IPS-20b (cell line): Measurements from ENCODE around the gene TLX2.
"Not testable (repeated sequence)": the region's sequence is repeated elsewhere in the genome, so short reads cannot be mapped to it uniquely, and the experiment has no call there.

Experiments
- H3K27ac ChIP-seq: one replicate; pipeline ENCODE4 v1.5.1; 2013; ENCODE audit warnings: low read length
- H3K27me3 ChIP-seq: 2 replicates; pipeline ENCODE4 v1.6.1; 2013; ENCODE audit warnings: mild to moderate bottlenecking, low read length, inconsistent platforms; ENCODE audit not compliant: insufficient read depth
- H3K36me3 ChIP-seq: 2 replicates; pipeline ENCODE4 v1.6.1; 2013; ENCODE audit warnings: low read depth, mild to moderate bottlenecking, inconsistent platforms, low read length, moderate library complexity; ENCODE audit not compliant: insufficient read depth
- H3K4me1 ChIP-seq: 2 replicates; pipeline ENCODE4 v1.6.1; 2013; ENCODE audit warnings: mild to moderate bottlenecking, control low read depth, inconsistent platforms, low read length, moderate library complexity; ENCODE audit not compliant: insufficient read depth
- H3K4me3 ChIP-seq: 2 replicates; pipeline ENCODE4 v1.5.1; 2013; ENCODE audit warnings: mild to moderate bottlenecking, low read length, inconsistent platforms
- H3K9ac ChIP-seq: 2 replicates; pipeline ENCODE4 v1.6.1; 2013; ENCODE audit warnings: low read depth, mild to moderate bottlenecking, inconsistent platforms, low read length, moderate library complexity
- H3K9me3 ChIP-seq: 2 replicates; pipeline ENCODE4 v1.6.1; 2013; ENCODE audit warnings: mild to moderate bottlenecking, low read depth, low read length, inconsistent platforms; ENCODE audit not compliant: insufficient read depth

Gene TLX2

DNA sequence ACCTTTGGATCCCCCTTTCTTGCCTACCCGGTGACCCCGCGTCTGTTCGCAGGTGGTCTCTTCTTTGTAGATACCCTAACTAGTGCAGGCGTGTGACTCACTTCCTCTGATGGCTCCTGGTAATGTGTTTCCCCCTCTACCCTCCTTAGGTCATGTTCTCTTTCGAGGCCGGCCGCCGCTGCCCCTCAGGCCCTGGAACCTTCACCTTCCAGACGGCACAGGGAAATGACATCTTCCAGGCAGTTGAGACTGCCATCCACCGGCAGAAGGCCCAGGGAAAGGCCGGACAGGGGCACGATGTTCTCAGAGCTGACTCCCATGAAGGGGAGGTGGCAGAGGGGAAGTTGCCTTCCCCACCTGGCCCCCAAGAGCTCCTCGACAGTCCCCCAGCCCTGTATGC is 41.9 kb downstream of the TLX2 start:
- no peaks in the 10 kb centered on the region for H3K36me3 ChIP-seq
- no peaks in the 10 kb centered on the region for H3K9me3 ChIP-seq
- H3K4me3 ChIP-seq, result no peak overlapping the region
- H3K9ac ChIP-seq, result no peak overlapping the region
- H3K27ac ChIP-seq, result no peak overlapping the region
- peaks cover 16% of the 10 kb centered on the region for H3K4me1 ChIP-seq
- H3K27me3 ChIP-seq, result peaks cover 73% of the 10 kb centered on the region

DNA sequence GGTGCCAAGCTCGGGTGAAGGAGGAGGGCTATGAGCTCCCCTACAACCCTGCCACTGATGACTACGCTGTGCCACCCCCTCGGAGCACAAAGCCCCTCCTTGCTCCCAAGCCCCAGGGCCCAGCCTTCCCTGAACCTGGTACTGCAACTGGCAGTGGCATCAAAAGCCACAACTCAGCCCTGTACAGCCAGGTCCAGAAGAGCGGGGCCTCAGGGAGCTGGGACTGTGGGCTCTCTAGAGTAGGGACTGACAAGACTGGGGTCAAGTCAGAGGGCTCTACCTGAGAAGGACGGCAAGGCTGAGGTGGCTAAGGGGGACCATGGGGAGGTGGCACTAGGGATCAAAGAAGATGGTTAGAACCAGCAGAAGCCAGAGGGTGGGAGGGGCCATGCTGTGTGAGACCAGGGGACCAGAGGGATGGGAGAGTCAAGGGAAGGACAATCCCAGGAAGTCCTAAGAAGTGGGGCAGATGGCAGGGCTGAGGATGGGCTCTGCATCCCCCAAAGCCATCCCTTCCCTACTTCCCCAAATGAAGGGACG is 42.7 kb downstream of the TLX2 start:
- no peaks in the 10 kb centered on the region for H3K36me3 ChIP-seq
- peaks cover 73% of the 10 kb centered on the region for H3K27me3 ChIP-seq
- H3K4me1 ChIP-seq, result peaks cover 16% of the 10 kb centered on the region
- no peaks in the 10 kb centered on the region for H3K9me3 ChIP-seq
- no peak overlapping the region for H3K27ac ChIP-seq
- no peak overlapping the region for H3K9ac ChIP-seq
- H3K4me3 ChIP-seq, result no peak overlapping the region

DNA sequence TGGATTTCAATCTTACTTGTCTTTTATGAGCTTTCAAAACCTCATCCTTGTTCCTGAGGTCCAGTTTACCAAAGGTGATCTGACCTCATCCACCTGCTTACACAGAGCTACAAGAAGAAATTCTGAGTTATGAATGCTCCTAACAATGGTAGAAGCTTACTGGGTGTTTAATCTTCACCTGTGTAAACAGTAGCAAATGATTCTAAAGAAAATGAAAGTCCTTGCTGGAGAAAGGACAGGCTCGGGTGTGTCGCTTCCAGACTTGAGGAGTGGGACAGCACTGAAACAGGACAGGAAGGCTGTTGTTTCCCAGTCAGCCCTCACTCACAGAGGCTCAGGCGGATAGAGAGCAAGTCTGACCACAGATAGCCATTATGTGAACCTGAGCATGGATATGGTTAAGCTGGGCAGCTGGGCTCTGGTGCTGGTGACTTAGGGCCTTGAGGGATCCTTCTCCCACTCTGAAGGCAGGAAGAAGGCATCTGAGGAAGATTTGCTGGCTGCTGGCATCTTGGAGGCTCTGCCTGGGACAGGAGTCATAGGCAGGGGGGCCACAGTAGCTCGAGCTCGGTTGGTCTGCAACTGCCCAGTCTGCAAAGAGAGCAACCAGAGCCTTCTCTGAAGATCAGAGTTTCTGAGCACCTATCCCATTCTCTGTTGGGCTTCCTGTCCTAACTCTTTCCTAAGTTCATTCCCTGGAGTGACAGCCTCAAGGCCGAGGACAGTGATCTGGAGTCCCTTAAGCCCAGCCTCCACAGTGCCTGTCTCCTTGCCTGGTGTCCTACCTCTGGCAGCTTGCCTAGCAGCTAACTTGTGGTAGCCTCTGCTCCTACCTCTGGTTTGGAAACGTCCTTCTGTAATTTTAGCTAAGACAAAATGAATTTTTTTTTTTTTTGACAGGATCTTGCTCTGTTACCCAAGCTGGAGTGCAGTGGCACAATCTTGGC is 44.3 kb downstream of the TLX2 start:
- Histone ChIP-seq H3K4me1 (peaks cover 10% of the 10 kb centered on the region; the same call in 1 of the 2 replicates), H3K9me3 (no peaks in the 10 kb centered on the region), H3K27me3 (peaks cover 66% of the 10 kb centered on the region), H3K4me3 (no peak overlapping the region), H3K27ac (no peak overlapping the region), H3K36me3 (no peaks in the 10 kb centered on the region), H3K9ac (no peak overlapping the region)

GRCh38 chr2:74559912-74560311 is 45.7 kb downstream of the TLX2 start:
- Histone ChIP-seq H3K9ac (no peak overlapping the region), H3K4me3 (no peak overlapping the region), H3K36me3 (no peaks in the 10 kb centered on the region), H3K27ac (no peak overlapping the region), H3K9me3 (no peaks in the 10 kb centered on the region), H3K27me3 (peaks cover 71% of the 10 kb centered on the region), H3K4me1 (peaks cover 10% of the 10 kb centered on the region; the same call in 1 of the 2 replicates)

DNA sequence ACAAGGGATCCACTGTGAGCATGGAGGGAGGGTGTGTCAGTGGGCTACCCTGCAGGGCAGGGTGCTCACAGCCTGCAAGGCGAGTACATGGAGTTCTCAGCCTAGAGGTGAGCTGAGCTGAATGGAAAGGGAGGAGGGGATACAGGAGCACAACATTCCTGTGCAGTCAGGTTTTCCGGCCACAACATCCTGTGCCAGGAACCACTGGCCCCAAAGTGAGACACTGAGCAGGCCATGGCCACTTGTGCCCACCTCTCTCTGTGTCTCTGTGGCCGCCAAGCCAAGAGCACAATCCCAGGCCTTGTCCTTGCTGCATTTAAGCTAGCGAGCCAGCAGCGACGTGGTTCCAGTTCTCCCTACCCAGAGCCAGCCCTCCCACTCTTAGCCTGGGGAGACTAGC is 46.3 kb downstream of the TLX2 start:
- Histone ChIP-seq H3K27ac (no peak overlapping the region), H3K27me3 (peaks cover 64% of the 10 kb centered on the region), H3K9me3 (no peaks in the 10 kb centered on the region), H3K36me3 (no peaks in the 10 kb centered on the region), H3K9ac (no peak overlapping the region), H3K4me1 (peaks cover 10% of the 10 kb centered on the region; the same call in 1 of the 2 replicates), H3K4me3 (no peak overlapping the region)

GRCh38 chr2:74561022-74561421 is 46.8 kb downstream of the TLX2 start:
- Histone ChIP-seq H3K4me1 (peaks cover 10% of the 10 kb centered on the region; the same call in 1 of the 2 replicates), H3K27me3 (peaks cover 60% of the 10 kb centered on the region)
- not testable (repeated sequence) for H3K27ac ChIP-seq, H3K9ac ChIP-seq, H3K36me3 ChIP-seq, H3K9me3 ChIP-seq, H3K4me3 ChIP-seq

DNA sequence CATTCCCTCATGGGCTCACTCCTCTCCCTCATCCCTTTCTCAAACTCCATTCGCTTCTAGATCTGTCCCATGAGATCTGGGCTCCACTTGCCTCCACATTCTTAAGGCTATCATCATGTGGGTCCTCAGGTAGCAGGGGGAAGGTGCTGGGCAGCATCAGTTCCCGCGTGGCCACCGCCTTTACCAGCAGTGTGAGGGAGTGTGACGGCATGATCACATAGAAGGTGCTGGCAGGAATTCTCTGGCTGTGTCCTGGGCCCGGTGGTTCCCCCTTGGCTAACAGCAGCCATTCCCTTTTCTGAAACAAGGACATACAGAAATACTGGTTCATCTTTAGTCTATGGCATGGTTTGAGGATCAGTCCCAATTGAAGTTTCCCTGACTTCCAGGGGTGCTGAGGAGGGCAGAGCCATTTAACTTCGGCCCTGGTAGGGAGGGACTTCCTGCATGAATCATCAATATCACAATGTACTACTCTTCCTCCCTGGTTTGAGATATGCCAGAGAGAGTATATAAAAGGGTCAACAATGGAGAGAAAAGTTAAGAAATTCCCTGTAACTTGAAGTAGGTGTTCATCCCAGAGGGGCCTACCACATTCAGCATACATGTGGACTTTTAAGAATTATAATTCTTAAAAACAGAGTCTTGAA is 48.0 kb downstream of the TLX2 start:
- peaks cover 10% of the 10 kb centered on the region; the same call in 1 of the 2 replicates for H3K4me1 ChIP-seq
- H3K9ac ChIP-seq, result no peak overlapping the region
- peaks cover 50% of the 10 kb centered on the region for H3K27me3 ChIP-seq
- H3K36me3 ChIP-seq, result no peaks in the 10 kb centered on the region
- no peak overlapping the region for H3K4me3 ChIP-seq
- H3K27ac ChIP-seq, result no peak overlapping the region
- no peaks in the 10 kb centered on the region for H3K9me3 ChIP-seq

- Histone ChIP-seq H3K27ac (no peak overlapping the region), H3K9me3 (no peaks in the 10 kb centered on the region), H3K4me3 (no peak overlapping the region), H3K4me1 (peaks cover 10% of the 10 kb centered on the region; the same call in 1 of the 2 replicates), H3K27me3 (peaks cover 48% of the 10 kb centered on the region), H3K36me3 (no peaks in the 10 kb centered on the region), H3K9ac (no peak overlapping the region)
Measured at GRCh38 chr2:74564222-74564621, 50.0 kb downstream of the TLX2 start.

DNA sequence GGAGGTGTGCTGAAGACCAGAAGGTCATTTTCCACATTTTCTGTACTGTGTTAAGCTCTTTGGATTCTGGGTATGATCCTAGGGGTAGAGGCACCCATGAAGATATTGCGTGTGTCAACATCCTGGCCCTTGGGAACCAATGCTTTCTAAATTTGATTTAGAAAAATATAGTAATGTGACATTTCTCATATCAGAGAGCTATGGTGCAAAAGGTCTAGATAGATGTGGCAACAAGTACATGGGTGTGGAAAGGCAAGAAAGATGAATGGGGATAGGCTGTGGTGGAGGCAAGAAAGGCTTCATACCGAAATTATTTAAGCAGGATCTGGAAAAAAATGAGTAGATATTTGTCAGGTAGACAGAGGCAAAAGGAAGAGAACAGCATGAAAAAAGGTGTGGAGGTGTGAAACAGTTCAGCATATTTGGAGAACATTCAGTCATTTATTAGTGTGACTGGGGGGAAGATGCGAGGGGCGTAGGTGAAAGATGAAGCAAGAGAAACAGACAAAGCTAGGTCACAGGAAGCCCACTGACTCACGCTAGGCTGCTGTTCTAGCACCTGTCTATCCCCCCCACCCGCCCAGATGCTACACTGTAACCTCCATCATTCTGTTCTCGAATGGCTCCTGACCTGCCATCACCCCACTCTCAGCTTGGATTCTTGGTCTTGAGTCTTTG is 52.0 kb downstream of the TLX2 start:
- Histone ChIP-seq H3K4me3 (no peak overlapping the region), H3K36me3 (no peaks in the 10 kb centered on the region), H3K4me1 (no peaks in the 10 kb centered on the region), H3K9me3 (no peaks in the 10 kb centered on the region), H3K27me3 (peaks cover 38% of the 10 kb centered on the region), H3K27ac (no peak overlapping the region), H3K9ac (no peak overlapping the region)

GRCh38 chr2:74566754-74567085 is 52.5 kb downstream of the TLX2 start:
- no peaks in the 10 kb centered on the region for H3K36me3 ChIP-seq
- H3K9me3 ChIP-seq, result no peaks in the 10 kb centered on the region

More at GRCh38 chr2:74566754-74567085, 52.5 kb downstream of the TLX2 start:
- Histone ChIP-seq H3K27me3 (peaks cover 33% of the 10 kb centered on the region), H3K4me1 (no peaks in the 10 kb centered on the region), H3K27ac (no peak overlapping the region), H3K4me3 (no peak overlapping the region), H3K9ac (no peak overlapping the region)
